ENCODE data around the gene MTHFS.

Gene MTHFS

DNA sequence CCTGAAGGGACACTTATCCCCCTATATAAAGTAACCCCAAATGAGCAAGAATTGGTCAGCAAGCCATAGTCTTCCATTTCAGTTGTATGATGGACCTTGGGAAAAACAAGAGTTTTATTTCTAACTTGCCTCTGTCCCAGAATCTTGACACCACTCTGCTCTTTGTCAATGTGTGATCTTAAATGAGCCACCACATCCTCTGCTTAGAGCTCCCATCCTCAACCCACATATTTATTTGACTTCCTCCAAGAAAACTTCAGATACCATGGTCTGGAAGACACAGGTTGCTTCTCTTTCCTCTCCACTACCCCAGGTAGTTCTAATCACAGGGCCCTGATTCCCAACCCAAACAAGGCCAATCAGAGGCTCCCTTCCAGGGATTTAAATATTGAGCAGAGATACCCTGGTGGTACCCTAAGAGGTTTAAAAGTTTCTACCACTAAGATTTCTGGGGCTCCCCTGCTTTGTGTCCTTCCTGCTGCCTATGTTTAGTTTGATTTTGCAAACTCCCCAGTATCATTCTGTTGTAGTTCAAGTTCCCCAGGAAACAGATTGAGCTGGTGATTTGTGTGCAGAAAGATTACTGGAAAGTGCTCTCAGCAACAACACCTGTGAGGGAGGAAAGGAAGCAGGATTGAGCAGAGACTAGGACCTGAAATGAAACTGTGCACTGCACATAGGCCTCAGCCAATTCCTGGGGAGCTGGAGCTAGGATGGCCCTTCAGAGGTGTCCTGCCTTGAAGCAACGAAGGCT is 64.3 kb downstream of the MTHFS start:
- DNase-seq: no peak
- intact Hi-C loops (cut with DNase I): no loop called here

DNA sequence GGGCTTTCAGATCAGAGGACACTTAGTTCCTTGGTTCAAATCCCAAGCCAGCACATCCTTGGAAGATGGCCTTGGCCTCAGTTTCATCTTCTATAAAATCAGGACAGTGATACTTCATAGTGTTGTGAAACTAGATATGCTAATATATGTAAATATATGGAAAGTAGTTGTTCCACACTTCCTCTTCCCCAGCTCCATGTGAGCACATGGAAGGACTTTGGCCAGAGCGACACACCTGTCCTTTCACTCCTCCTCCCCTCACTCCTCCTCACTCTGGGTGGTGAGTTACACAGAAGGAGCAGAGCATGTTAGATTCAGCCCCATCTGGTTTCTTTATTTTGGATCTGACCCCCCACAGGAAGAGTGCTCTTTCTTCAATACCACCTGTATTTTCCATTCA is 65.2 kb downstream of the MTHFS start:
- intact Hi-C loops (cut with DNase I): no loop called here
- DNase-seq: no peak

DNA sequence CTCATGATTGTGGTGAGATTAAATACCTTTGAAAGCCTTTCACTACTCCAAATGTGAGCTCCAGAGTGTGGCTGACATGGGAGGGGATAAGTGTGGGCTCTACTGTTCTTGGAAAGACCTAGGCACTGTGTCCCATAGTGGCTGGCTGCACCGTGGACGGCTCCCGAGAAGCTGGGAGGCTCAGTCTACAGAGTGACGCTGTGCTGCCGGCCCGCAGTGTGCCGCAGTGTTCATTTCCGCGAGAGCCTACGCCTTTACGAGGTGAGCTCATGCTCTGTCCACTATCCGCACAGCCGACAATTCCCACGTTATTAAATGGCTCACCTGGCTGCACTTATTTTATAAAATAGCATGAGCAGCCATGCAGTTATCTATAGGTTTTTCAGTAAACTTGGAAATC is 66.9 kb downstream of the MTHFS start:
- no peak for DNase-seq
- intact Hi-C loops (cut with DNase I): no loop called here

DNA sequence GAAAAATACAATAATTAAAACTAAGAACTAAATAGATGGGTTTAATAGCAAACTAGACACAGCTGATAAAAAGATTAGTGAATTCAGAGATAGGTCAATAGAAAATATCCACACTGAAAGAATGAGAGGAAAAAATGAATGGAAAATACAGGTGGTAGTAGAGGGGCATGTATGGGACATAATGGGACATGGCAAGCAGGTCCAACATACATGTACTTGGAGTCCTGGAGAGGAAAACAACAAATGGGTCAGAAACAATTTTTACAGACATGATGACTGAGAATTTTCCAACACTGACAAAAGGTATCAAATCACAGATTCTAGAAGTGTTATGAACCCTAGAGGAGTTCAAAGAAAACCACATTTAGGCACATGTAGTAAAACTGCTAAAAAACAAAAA is 68.4 kb downstream of the MTHFS start:
- no peak for DNase-seq
- intact Hi-C loops (cut with DNase I): no loop called here

DNA sequence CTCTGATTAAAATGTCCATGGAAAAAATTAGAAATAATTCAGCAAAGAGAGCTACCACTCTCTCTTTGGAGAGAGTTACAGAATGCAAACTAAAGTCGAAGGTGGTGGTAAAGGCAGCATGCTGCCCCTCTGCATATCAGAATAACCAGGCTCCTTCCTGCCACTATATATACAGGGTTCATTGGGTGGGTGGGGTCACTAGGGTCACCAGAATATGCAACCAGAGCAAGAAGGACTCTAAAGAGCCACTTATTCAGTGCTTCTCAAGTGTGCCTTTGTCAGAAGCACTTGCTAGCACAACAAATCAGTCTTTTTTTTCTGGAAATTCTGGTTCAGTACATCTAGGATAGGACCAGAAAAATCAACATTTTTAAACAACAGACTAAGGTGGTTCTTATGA is 70.0 kb downstream of the MTHFS start:
- DNase-seq: no peak
- intact Hi-C loops (cut with DNase I): no loop called here

DNA sequence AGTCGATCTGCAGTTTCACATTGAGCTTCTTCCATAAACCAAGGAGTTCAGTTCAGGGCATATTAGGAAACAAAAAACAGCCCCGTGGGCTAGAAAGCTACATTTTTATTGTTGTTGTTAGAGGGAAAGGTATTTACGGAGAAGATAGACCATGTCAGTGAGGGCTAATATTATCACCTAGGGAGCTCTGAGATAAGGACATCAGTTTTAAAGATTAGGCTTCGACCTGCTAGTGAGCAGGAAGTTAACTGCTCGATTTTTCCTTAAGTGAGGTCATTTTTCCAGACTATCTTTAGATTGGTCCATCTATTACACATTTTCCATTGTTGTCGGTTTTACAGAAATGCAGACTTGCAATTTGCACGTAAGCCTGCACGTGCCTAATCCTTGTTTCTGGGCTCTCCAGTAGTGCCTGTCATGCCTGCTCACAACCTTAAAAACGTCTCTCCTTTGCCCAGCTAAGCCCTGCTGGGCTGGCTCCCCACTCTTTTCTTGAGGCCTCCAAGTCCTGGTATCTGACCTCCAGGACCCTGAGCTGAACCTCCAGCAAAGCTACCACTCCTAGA is 72.6 kb downstream of the MTHFS start:
- no peak for DNase-seq
- intact Hi-C loops (cut with DNase I): no loop called here

DNA sequence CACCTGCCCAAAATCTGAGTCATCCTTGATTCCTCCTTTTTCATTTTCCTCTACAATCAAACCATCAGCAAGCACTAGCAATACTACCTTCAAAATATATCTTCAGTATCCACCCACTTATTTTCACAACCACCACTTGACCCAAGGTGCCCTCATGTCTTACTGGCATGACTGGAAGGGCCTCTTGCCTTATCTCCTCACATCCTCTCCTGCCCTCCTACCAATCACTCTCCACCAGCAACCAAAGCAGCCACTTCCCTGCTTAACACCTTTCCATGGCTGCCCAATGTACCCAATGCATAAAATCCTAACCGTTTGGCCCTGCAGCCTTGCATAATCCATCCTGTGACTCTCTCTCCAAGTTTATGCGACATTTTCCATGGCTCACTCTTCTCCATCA is 76.0 kb downstream of the MTHFS start:
- intact Hi-C loops (cut with DNase I): no loop called here
- no peak for DNase-seq

DNA sequence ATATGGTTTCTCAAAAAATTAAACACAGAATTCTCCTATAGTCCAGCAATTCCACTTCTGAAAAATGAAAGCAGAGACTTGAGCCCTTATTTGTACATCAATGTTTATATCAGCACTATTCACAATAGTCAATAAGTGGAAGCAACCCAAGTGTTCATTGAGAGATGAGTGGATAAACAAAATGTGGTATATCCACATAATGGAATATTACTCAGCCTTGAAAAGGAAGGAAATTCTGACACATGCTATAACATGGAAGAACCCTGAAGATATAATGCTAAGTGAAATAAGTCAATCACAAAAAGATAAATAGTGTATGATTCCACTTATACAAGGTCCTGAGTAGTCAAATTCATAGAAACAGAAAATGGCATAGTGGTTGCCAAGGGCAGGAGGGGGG is 76.6 kb downstream of the MTHFS start:
- no peak for DNase-seq
- intact Hi-C loops (cut with DNase I): no loop called here

DNA sequence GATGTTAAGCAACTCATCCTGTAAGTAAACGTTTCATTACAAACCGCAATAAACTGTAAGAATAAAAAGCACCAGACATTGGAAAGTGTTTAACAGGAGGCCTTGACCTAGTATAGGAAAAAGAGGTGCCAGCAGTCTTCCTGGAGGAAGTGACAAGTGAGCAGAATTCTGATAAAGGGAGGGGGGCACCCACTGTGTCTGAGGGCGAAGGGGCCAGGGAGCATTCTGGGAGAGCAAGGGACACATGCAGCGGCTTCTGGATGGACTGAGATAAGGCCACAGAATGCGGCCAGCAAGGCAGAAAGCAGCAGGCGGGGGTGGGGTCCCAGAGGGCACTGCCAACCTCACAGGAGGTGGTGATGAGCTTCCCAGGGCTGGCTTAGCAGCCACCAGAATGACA is 80.2 kb downstream of the MTHFS start:
- intact Hi-C loops (cut with DNase I): no loop called here
- DNase-seq: no peak

DNA sequence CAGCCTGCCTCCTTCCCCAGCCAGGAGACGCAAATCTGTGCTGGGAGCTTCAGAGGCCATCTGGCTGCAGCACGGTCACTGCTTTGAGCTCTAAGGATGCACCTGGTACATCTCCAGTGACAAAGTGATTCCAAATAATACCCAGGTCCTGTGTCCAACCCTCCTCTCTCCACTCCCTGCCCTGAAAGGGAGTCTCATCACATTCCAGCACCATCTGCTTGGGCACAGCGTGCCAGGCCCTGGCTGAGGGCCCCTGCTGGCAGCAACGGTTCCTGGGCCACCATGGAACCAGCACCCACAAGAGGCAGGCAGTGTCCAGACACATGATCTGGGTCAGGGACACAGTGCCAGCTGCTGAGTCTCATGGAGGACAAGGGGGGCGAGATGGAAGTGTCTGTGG is 81.3 kb downstream of the MTHFS start:
- intact Hi-C loops (cut with DNase I): no loop called here

DNA sequence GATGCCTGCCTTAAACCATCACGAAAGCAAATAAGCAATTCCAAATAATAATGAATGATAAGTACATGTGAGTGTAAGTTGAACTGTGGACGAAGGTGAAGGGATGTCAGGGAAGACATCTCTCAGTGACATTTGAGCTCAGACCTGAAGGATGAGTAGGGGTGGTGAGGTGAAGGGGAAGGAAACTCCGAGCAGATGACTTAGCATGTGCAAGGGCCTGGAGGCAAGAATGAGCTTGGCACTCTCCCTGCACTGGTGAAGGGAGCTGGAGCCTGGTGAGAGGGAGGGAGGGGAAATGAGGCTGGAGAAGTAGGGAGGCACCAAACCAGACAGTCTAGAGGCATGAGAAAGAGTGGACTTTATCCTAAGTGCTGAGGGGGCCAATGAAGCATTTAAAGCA is 84.3 kb downstream of the MTHFS start:
- intact Hi-C loops (cut with DNase I): no loop called here
- DNase-seq: no peak

More for the DNA sequence above, 81.3 kb downstream of the MTHFS start:
- peak in 25 of 42 donors; percentile 10 to 51 (median 26) for DNase-seq

DNA sequence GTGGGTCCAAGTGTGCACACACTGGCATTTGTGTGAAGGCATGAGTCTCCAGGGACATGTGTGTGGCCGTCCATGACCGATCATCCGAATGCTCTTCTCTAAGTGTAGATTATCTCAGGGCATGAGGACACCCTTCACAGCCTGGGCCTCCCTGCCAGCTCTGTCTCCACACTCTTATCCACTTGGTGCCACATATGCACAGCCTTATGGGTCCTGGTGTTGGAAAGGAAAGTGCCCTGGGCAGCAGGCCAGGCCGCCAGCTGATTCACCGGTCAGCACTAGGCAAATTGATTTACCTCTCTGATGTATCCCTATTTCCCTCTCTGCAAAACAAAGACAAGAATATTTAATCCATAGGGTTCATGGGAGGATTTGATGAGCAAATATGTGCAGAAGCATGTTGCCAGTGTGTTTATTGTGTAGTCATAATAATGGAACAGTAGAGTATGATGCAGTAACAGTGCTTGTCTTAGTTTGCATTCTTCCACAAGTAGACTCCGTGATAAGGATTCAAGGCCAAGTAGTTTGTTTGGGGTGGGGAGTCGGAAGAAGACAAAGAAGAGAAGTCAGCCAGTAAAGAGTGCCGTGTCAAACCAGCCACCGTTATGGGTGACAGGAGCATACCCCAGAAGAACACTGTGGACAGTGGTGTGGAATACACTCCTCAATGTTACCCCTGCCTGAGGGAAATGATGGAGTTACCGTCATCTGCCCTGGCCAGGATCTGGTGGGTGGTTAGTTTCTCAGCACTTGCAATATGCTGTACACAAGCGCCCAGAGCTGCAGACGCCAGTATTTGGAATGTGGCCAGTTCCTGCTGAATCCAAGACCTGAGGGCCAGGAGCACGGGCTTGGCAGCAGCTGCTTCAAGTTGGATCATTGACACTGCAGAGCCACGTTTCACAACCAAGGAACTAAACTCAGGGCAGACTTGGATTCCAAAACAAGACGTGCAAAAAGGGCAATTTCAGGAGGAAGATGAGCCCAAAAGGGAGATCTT is 85.1 kb downstream of the MTHFS start:
- intact Hi-C loops (cut with DNase I): no loop called here
- peak in 29 of 42 donors; percentile 8 to 64 (median 31) for DNase-seq

DNA sequence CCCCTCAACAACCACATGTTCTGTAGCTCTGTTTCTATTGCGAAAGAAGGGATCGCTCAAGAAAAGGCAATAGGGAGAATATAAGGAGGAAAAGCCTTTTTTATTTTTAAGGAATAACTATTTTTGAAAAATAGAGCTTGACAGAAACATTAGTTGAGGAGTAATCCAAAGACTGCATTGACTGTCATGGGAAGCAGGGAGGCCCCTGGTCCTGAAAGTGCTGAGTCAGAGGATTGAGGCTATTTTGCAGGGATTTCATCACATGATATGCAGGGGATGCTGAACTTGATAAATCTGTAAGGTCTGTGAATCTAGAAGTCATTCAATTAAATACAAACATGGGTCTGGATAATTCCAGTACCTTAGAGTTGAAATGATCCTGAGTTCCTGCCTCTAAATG is 92.0 kb downstream of the MTHFS start:
- intact Hi-C loops (cut with DNase I): no loop called here

DNA sequence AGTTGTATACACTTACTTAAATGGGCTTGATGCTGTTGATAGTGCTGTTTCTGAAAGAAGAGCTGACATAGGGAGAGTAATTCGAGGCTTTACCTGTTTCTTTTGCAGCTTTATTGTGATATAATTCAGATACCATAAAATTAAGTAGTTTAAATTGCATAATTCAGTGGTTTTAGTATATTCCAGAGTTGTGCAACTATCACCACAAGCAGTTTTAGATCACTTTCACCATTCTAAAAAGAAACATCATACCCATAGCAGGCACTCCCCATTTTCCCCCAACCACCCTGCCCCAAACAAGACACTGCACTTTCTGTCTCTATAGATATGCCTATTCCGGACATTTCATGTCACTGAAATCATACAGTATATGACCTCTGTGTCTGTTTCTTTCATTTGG is 98.5 kb downstream of the MTHFS start:
- intact Hi-C loops (cut with DNase I): no loop called here

More for the DNA sequence above, 92.0 kb downstream of the MTHFS start:
- DNase-seq: no peak

More for the DNA sequence above, 98.5 kb downstream of the MTHFS start:
- no peak for DNase-seq

All from head of caudate nucleus (tissue), 42 donors.